Stimulated activated CD4-positive, alpha-beta T cell treated with anti-CD3 and anti-CD28 coated beads, Interleukin-1b, Interleukin-23, amount 100 ng/mL, for 24 hours (primary cell): ENCODE measurements around the gene CDHR4.
"Not testable (repeated sequence)": the region's sequence is repeated elsewhere in the genome, so short reads cannot be mapped to it uniquely, and the experiment has no call there.

Source experiments
- DNase-seq, 4 experiments: peaks; one replicate each; pipeline ENCODE4 v3.0.0-alpha.2; 2020; ENCODE audit warnings: low read depth in 4 of 4, low spot score in 1 of 4

Gene CDHR4

GRCh38 chr3:49781415-49782199 is 18.1 kb downstream of the CDHR4 start:
- DNase-seq = no peak

DNA sequence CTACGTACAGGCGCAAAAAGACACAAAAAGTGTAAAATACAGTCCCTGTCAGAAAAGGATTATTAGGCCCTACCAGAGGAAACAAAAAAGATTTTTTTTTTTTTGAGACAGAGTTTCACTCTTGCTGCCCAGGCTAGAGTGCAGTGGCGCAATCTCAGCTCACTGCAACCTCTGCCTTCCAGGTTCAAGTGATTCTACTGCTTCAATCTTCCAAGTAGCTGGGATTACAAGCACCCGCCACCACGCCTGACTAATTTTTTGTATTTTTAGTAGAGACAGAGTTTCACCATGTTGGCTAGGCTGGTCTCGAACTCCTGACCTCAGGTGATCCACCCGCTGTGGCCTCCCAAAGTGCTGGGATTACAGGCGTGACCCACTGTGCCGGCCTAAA is 18.7 kb downstream of the CDHR4 start:
- DNase-seq = not testable (repeated sequence)

GRCh38 chr3:49780080-49780974 is 19.3 kb downstream of the CDHR4 start:
- no peak for DNase-seq

GRCh38 chr3:49779358-49780079 is 20.2 kb downstream of the CDHR4 start:
- DNase-seq = no peak

DNA sequence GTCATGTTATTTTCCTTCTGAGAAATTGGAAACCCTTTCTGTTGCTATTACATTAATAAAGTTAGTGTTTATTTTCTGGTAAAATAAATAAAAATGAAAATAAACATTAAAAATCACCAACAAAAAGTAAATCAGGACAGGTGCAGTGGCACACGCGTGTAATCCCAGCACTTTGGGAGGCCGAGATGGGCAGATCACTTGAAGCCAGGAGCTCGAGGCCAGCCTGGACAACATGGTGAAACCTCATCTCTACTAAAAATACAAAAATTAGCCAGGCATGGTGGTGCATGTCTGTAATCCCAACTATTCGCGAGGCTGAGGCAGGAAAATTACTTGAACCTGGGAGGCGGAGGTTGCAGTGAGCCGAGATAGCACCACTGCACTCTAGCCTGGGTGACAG is 23.6 kb downstream of the CDHR4 start:
- DNase-seq = not testable (repeated sequence)

DNA sequence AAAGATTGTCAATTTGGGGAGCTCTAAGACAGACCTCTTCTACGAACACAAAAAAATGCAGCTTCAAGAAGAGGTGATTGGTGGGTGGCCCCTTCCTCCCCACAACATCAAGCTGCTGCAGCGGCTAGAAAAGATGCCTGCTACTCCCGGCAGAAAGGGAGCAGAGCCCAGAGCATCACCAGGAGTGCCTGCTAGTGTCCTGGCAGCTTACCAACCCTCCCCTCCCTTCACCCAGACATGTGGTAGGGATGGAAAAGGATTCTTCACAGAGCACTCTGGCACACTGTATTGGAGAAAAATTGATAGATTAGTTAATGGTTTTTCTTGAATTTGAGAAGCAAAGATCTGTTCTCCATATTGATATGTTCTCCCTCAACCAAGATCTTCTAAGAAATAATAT is 24.1 kb downstream of the CDHR4 start:
- DNase-seq = no peak

- DNase-seq = no peak
Observed at GRCh38 chr3:49772703-49773102, 27.0 kb downstream of the CDHR4 start.

GRCh38 chr3:49771340-49771938 is 28.2 kb downstream of the CDHR4 start:
- no peak for DNase-seq

DNA sequence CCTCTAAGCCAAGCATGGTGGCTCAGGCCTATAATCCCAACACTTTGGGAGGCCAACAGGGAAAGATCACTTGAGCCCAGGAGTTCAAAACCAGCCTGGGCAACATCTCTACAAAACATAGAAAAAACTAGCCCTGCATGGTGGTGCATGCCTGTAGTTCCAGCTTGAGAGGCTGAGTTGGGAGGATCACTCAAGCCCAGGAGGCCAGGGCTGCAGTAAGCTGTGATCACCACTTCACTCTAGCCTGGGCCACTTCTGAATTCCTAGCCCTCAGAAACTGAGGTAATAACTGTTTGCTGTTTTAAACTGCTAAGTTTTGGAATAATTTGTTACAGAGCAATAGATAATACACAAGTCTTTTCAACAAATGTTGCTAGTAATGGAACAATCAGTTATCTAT is 29.7 kb downstream of the CDHR4 start:
- no peak for DNase-seq

- DNase-seq = no peak
Observed at GRCh38 chr3:49769286-49769915, 30.3 kb downstream of the CDHR4 start.

DNA sequence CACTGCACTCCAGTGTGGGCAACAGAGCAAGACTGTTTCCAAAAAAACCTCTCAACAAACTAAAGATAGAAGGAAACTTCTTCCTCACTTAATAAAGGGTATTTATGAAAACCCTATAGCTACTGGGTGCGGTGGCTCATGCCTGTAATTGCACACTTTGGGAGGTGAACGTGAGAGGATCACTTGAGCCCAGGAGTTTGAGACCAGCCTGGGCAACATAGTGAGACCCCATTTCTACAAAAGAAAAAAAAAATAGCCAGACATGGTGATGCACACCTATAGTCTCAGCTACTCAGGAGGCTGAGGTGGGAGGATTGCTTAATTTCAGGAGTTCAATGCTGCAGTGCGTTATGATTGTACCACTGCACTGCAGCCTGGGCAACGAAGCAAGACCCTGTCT is 35.7 kb downstream of the CDHR4 start:
- DNase-seq = no peak

DNA sequence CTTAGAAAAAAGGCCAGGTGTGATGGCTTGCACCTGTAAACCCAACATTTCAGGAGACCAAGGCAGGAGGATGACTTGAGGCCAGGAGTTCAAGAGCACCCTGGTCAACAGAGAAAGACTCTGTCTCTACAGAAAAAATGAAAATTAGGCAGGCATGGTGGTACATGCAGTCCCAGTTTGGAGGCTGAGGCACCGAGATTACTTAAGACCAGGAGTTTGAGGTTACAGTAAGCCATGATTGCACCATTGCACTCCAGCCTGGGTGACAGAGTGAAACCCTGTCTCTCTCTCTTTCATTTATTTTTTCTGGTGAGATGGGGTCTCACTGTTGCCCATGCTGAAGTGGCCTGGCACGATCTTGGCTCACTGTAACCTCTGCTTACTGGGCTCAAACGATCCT is 38.0 kb downstream of the CDHR4 start:
- DNase-seq = no peak

- DNase-seq = no peak
Observed at GRCh38 chr3:49759226-49759625, 40.4 kb downstream of the CDHR4 start.

GRCh38 chr3:49757197-49757596 is 42.5 kb downstream of the CDHR4 start:
- no peak for DNase-seq

DNA sequence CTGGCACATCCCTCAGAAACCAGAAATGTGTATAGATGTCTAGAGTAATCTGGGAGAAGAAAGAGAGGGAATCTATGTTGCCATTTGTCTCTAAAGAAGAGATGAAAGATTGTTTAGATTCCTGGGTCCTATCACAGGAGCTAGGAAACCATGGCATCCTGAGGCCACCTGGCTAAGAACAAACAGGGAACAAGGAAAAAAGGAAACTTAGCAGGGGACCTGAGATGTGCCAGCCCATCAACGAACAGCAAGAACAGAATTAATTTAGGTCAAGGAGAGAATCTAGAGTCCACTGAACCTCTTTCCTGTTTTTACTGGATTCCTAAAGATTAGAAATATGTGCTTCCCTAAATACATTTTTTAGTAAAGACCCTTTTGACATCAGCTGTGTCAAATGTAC is 43.6 kb downstream of the CDHR4 start:
- DNase-seq = no peak

- DNase-seq = no peak
Observed at GRCh38 chr3:49754536-49754935, 45.1 kb downstream of the CDHR4 start.

DNA sequence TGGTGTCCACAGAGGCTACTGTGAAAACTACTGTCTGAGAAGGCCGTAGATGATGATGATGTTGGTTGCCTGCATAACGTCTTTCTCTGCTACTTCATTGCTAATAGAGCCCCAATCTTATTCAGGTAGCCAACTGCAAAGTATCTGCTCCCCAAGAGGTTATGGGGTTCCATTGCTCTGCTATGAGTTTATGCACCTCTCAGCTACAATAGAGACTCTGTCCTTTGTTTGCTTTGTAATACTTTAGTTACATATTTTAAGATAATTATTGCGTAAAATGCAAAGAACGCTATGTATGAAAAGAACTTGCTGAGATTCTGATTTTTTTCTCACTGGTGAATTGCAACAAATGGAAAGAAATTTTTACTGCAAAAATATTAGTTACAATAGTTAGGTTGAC is 48.2 kb downstream of the CDHR4 start:
- DNase-seq = no peak

- DNase-seq = no peak
Observed at GRCh38 chr3:49750056-49750455, 49.6 kb downstream of the CDHR4 start.

DNA sequence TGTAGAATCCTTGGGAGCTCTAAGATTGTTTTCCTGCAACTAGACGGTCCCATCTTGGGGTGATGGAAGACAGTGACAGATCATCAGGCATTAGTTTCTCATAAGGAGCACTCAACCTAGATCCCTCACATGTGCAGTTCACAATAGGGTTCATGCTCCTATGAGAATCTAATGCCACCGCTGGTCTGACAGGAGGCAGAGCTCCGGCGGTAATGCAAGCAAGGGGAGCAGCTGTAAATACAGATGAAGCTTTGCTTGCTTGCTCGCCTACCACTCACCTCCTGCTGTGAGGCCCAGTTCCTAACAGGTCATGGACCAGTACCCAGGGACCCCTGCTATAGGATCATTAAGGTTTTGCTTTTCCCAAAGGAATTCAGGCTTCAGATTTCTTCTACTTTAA is 50.8 kb downstream of the CDHR4 start:
- DNase-seq = not testable (repeated sequence)

- no peak for DNase-seq
Observed at GRCh38 chr3:49747792-49748480, 51.7 kb downstream of the CDHR4 start.
